ENCODE results near the gene MRPL22.

- TF ChIP-seq CTCF (IDR thresholded peaks at IDR 0.05) (peak in 4 of 6 experiments; percentile 13 to 48 (median 38)), POLR2A (IDR thresholded peaks at IDR 0.05) (peak in 2 of 4 donors; percentile 41 to 64)
These were observed at the start of gene MRPL22 for GRCh38 chr5:154940772-154941620.

All from esophagus squamous epithelium (tissue), 4 donors.